ENCODE data around the gene CLEC3B. TPM values are rescaled to one million over a fixed set of nuclear protein-coding genes. Genes with fewer than 3 reads are reported as not detected.

Gene CLEC3B
- total RNA-seq: 100 to 1,000 TPM in 1 of 3 donors, 10 to 100 TPM in 2; 18.3 to 479 (median 55.7) TPM

DNA sequence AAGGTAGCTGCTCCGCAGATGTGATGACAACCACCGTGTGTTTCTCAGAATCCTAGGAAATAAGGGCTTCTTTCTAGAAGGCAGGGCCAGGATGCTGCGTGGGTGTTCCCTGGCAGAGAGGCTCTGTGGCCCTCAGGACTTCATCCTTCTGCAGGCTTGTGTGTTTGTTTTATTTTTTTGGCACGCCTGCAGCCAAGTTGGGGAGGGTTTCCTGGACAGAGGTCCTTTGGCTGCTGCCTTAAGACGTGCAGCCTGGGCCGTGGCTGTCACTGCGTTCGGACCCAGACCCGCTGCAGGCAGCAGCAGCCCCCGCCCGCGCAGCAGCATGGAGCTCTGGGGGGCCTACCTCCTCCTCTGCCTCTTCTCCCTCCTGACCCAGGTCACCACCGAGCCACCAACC lies at the start of gene CLEC3B:
TSS of gene CLEC3B (plus strand) at position 266 of the 400 bp plus-strand sequence. CDS start at position 326, 60 bp downstream.
- intact Hi-C loops (cut with DNase I; ENCODE audit: low total_unique reads): no loop called here
- no peaks in the 10 kb centered on the region for H3K27me3 ChIP-seq
- peak within 1 kb of the TSS; percentile 16 to 51 (median 36) for H3K4me3 ChIP-seq
- TF ChIP-seq POLR2AphosphoS5 (IDR thresholded peaks at IDR 0.05) (peak in 1 of 3 donors; percentile 10), CTCF (IDR thresholded peaks at IDR 0.05) (no peak), POLR2A (IDR thresholded peaks at IDR 0.05) (no peak)
- peaks cover 6 to 8% of the 10 kb centered on the region in 2 donors for H3K4me1 ChIP-seq
- H3K36me3 ChIP-seq: no peaks in the 10 kb centered on the region
- no peaks in the 10 kb centered on the region for H3K9me3 ChIP-seq
- peak in 1 of 2 donors; percentile 50 for DNase-seq (ENCODE audit: low spot score in 2 of 2)
- H3K27ac ChIP-seq: peak within 1 kb of the TSS; percentile 2 to 80

DNA sequence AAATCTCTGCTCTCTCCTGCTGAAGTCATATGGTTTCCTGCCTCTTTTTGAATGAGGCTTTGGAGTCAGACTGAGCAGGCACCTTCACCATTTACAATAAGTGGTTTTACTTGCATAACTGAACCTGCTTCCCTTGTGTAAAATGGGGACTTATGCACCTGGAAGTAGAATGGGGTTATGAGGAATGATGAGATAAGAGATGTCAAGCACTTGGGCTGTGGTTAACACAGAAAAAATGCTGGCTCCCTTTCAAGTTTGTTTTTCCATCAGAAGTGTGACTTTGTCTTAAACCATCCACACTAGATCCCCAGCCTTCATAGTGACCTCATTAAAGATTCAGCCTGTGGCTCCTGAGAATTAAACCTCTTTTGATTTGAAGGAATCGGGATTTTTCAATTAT lies 44.9 kb upstream of the CLEC3B start:
- DNase-seq (ENCODE audit: low spot score in 2 of 2): no peak
- TF ChIP-seq POLR2A (IDR thresholded peaks at IDR 0.05) (no peak), CTCF (IDR thresholded peaks at IDR 0.05) (no peak), POLR2AphosphoS5 (IDR thresholded peaks at IDR 0.05) (no peak)
- H3K4me1 ChIP-seq: peaks cover 0 to 20% of the 10 kb centered on the region in 2 donors
- H3K4me3 ChIP-seq: no peak overlapping the region
- no peaks in the 10 kb centered on the region for H3K36me3 ChIP-seq
- H3K27ac ChIP-seq: peak overlapping the region in 1 of 2 donors; percentile 79
- H3K27me3 ChIP-seq: no peaks in the 10 kb centered on the region
- intact Hi-C loops (cut with DNase I; ENCODE audit: low total_unique reads): no loop called here
- H3K9me3 ChIP-seq: no peaks in the 10 kb centered on the region

GRCh38 chr3:44981751-44982150 lies 44.4 kb upstream of the CLEC3B start:
- no peak for TF ChIP-seq CTCF (IDR thresholded peaks at IDR 0.05)
- H3K27me3 ChIP-seq: no peaks in the 10 kb centered on the region
- peaks cover 0 to 20% of the 10 kb centered on the region in 2 donors for H3K4me1 ChIP-seq
- peak overlapping the region; percentile 62 to 79 for H3K27ac ChIP-seq
- no peak overlapping the region for H3K4me3 ChIP-seq
- DNase-seq (ENCODE audit: low spot score in 2 of 2): no peak
- no peaks in the 10 kb centered on the region for H3K9me3 ChIP-seq
- H3K36me3 ChIP-seq: no peaks in the 10 kb centered on the region
- intact Hi-C loops (cut with DNase I; ENCODE audit: low total_unique reads): no loop called here

GRCh38 chr3:44982817-44983216 lies 43.3 kb upstream of the CLEC3B start:
- H3K36me3 ChIP-seq: no peaks in the 10 kb centered on the region
- H3K4me1 ChIP-seq: peaks cover 0 to 12% of the 10 kb centered on the region in 2 donors
- no peaks in the 10 kb centered on the region for H3K27me3 ChIP-seq
- TF ChIP-seq POLR2AphosphoS5 (IDR thresholded peaks at IDR 0.05) (no peak), POLR2A (IDR thresholded peaks at IDR 0.05) (no peak), CTCF (IDR thresholded peaks at IDR 0.05) (no peak)
- no peaks in the 10 kb centered on the region for H3K9me3 ChIP-seq
- intact Hi-C loops (cut with DNase I; ENCODE audit: low total_unique reads): no loop called here
- no peak for DNase-seq (ENCODE audit: low spot score in 2 of 2)
- H3K4me3 ChIP-seq: no peak overlapping the region
- H3K27ac ChIP-seq: peak overlapping the region; percentile 79 to 80

DNA sequence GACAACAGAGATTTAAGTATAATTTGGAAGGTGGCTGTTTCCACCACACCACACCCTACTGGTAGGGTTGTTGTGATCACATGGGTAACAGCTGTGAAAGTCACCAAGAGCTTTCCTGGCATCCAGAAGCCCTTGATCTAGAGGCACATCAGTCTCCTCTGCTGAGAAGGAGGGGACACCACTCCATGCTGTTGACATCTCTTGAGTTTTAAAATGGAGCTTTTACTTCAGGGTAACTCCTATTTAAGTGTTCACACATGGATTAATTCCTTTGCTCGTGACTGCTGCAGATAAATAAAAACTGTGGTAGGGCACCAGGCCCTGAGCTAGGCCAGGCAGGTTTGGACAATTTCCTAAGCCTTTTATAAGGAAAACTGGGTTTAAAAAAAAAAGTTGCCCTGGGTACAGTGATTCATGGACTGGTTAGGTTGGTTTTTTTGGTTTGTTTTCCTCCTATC lies 42.6 kb upstream of the CLEC3B start:
- Histone ChIP-seq H3K4me3 (peak overlapping the region in 1 of 3 donors; percentile 26), H3K9me3 (no peaks in the 10 kb centered on the region), H3K27me3 (no peaks in the 10 kb centered on the region), H3K36me3 (no peaks in the 10 kb centered on the region), H3K4me1 (peaks cover 0 to 8% of the 10 kb centered on the region in 2 donors), H3K27ac (peak overlapping the region; percentile 79 to 80)
- TF ChIP-seq POLR2A (IDR thresholded peaks at IDR 0.05) (no peak), POLR2AphosphoS5 (IDR thresholded peaks at IDR 0.05) (no peak), CTCF (IDR thresholded peaks at IDR 0.05) (no peak)
- intact Hi-C loops (cut with DNase I; ENCODE audit: low total_unique reads): no loop called here
- DNase-seq (ENCODE audit: low spot score in 2 of 2): no peak

Measured in breast epithelium (tissue), 4 donors.